NCI-H2196 (cell line): ENCODE results near the gene WFS1.

Source experiments
- DNase-seq: peaks from one replicate; lab custom pipeline; 2025; ENCODE audit not compliant: unreplicated experiment; lab: John Stamatoyannopoulos, UW

Gene WFS1

DNA sequence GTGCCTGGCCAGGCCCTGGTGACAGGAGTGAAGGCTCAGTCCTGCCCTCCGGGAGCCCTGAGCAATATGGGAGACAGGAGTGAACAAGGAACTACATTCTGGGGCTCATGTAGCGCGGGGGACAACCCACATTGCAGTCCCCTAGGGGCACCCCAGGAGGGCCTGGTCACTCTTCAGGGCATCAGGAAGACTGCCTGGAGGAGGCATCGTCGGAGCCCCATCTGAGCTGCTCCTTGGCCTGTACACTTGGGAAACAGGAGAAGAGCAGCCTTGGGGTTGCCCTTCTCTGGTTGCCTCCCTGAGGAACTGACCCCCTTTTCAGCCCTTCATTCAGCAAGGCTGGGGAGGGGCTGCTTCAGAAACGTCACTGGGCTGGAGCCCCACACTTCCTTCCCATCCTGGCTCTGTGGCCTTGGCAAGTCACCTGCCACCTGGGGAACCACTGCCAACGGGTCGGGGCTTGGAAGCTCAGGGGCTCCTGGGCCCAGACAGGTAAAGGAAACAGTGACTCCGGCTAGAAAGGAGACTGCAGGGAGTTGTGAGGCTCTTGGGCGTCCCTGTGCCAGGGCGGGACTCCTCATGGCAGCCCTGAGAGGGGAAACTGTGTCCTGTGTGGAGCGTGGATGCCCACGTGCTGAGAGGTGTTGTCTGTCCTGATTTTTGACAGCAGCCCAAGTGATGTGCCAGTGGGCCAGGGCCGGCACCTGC lies 10.1 kb downstream of the WFS1 start:
- DNase-seq = no peak

DNA sequence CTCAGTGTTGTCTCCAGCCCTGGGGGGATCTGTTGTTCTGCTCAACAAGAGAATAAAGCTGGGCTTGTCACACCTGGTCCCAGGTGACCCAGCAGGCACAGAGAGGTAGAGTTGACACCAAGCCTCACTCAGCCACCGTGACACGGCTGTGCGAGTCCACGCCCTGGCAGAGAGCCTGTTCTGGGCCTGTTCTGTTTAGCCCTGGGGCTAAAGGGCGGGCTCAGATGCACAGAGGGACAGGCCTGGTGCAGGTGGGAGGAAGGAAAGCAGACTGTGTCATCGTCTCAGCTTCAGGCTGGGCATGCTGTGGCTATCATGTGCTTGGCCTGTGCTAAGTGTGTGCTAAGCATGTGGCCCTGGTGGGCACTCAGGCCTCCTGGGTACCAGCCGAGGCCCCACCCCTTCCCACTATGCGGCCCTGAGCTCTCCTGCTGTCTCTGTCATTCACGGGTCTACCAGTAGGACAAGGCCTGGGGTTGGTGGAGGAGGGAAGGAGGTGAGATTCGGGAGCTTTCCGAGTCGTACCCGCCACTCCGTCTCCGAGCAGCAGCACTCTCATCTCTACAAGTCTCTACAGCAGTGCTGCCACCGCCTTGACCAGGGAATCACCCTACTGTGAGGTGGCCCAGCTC lies 10.8 kb downstream of the WFS1 start:
- no peak for DNase-seq

DNA sequence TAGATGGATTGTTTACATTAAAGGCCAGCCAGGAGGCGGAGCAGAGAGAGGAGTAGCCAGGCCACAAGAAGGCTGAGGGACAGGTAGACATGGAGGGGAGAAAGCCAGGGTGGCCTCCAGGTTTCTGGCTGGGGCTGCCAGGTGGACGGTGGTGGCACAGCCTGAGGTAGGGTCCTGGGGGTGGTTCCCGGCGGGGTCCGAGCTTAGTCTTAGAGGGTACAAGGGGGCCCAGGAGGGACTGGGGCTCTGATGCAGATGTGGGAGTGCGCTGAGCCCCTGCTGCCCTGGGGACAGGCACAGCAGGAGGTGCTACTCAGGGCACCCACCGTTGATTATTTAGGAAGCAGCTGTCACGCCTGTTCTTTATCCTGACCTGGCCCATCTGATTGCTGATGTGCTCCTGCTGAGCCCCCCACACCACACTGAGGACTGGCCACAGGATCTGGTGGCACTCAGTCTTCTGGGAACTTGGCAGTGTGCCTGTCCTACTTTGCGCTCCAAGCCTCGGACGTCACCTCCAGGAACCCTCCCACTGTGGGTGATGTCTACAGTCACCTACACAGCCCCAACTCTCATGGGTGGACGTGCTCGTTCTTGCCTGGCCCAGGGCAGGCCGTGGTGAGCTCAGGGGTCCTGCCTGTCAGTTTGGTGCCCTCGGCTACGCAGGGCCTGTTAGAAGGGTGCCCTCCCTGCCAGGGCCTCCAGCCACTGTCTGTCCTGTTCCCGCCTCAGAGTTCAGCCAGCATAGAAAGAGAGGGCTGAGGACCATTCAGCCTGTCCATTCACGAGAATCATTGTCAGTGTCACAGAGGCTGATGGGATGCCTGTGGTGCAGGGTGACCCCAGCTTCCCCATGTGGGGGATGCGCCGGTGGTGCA lies 12.0 kb downstream of the WFS1 start:
- no peak for DNase-seq

DNA sequence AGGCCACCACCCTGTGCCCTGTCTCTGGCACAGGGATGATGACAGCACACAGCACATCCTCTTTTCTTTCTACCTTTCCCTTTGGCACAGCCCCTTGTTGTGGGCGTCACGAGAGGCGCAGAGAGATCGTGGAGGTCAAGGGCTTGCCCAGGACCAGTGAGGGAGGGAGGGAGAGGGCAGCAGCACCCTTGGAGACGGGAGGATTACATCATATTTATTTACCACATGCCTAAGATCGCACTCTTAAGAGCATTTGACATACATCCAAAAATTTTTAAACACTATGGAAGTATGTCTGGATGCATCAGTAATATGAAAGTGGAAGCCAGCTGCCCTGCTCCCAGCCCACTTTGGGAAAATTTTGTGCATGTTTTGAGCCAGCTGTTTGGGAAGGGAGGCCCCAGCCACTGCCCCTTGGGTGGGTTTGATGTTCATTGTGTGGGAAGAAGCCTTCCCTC lies 12.7 kb downstream of the WFS1 start:
- no peak for DNase-seq

DNA sequence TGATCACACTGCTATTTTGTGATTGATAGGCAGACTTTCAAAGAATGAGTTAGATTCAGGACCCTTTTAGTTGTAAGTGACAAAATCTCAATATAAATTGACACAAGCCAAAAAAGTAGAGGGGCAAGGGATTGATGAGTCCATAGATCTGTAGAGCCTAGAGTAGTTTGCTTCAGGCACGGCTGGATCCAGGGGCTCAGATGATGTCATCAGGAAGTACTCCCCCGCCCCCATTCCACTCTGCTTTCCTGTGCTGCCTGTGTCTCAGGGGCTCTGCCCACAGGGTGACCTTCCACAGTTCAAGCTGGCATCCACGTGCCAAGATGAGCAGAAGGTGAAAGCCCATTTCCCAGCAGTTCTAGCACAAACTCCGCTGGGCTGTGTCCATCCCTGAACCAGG lies 13.6 kb downstream of the WFS1 start:
- DNase-seq = no peak

DNA sequence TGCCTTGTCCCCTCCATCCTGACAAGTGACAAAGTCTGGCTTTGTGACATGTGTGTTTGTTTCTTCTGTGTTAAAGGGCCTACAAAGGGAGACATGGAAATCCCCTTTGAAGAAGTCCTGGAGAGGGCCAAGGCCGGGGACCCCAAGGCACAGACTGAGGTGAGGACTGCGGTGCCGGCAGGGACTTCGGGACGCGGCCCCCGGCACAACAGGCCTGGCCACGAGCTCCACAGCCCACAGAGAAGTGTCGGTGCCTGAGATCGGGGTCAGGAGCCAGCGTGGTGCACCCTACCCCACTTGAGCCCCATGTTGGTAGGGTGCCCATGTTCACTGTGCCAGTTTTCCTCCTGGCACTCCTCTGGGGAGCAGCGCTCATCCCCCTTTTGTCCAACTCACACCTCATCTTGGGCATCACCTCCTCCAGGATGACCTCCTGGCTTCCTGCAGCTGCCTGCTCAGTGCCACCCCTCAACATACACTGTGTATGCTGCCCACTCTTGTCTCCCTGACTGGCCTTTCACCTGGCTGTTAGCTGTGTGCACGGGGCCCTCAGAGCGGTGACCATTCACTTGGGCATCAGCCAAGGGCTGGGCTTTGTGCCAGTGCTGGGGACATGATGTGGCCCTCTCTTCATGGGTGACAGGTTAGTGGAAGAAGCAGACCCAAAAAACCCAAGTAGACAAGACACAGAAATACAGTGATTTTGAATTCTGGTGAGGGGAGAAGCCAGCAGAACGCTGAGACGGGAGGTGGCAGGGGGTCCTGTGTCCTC lies 17.6 kb downstream of the WFS1 start:
- no peak for DNase-seq

DNA sequence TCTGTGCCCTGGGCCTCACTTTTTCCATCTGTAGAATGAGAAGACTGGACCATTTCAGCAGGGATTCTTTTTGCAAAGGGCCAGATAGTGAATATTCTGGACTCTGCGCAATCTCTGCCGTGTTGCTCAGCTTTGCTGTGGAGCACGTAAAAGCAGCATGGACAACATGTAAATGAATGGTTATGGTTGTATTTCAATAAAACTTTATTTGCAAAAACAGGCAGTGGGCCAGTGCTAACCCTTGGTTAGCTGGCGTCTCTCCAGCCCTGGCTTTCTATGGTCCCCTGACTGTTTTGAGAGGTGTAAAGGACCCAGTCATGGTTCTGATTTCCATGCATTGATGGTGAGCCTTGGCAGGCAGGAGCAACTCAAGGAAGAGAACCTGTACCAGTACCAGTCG lies 18.7 kb downstream of the WFS1 start:
- no peak for DNase-seq

DNA sequence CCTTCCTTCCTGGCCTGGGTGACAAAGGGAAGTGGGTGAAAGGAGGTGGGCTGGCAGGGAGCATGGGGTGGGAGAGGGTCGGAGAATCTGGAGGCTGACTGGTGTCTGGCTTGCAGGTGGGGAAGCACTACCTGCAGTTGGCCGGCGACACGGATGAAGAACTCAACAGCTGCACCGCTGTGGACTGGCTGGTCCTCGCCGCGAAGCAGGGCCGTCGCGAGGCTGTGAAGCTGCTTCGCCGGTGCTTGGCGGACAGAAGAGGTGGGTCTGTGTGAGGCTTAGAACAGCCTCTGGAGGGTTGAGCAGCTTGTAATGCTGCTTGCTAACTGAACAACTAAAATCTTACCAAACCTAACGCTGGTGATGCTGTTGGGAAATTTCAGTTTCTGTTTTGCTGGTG lies 19.2 kb downstream of the WFS1 start:
- DNase-seq = no peak

DNA sequence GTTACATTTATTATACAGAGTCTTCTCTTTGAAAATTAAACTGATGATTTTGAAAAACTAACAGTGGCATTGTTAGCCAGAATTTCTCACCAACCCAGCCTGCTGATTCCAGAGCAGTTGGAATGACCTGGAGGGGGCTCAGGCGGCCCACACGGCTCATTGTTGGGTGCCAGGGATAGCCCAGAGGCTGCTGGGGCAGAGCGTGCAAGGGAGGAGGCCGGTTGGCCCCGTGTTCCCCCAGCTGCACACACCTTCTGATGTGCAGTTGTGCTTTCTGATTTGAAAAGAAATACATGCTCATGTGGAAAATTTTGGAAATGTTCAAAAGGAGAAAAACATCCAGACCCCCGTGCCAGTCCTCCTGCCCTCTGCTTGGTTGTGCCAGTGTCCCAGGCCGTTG lies 20.6 kb downstream of the WFS1 start:
- DNase-seq = no peak

DNA sequence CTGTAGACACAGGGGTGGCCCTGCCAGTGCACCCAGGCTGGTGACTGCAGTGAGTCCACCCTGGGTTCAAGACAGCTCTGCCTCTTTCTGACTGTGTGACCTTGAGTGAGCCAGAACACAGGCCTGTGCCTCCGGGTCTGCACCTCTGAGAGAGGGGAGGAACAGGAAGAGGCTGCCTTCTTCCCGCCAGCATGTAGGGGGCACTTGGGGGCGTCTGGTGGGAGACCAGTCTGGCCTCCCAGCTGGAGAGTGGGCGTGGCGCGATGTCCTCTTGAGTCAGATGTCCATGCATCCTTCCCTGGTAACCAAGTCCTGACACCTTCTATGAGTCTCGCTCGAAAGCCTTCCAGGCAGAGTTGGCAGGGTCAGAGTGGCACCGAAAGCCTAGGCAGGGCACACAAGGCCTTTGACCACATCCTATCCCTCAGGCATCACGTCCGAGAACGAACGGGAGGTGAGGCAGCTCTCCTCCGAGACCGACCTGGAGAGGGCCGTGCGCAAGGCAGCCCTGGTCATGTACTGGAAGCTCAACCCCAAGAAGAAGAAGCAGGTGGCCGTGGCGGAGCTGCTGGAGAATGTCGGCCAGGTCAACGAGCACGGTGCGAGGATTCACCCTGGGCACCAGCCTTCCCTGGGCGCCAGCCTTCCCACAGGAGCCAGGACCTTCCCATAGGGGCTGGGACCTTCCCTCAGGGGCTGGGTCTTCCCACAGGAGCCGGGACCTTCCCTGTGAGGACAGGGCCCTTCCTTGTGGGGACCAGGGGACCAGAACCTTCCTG lies 21.3 kb downstream of the WFS1 start:
- no peak for DNase-seq

DNA sequence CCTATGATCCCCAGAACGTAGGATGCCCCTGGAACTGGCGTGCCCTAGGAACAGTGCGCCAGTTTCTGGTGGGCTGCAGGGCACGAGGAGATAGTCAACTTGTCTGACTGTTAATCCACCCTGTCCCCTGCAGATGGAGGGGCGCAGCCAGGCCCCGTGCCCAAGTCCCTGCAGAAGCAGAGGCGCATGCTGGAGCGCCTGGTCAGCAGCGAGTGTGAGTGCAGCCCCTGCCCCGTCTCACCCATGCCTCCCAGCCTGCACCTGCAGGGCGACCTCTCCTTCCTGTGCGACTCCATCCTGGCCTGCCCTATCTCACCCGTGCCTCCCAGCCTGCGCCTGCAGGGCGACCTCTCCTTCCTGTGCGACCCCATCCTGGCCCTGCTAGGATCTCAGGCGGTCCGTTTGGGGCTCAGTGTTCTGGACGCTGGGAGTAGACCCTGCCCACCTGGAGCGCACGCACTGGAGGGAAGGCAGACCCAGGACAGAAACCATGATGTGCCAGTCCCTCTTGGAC lies 22.2 kb downstream of the WFS1 start:
- DNase-seq = no peak

DNA sequence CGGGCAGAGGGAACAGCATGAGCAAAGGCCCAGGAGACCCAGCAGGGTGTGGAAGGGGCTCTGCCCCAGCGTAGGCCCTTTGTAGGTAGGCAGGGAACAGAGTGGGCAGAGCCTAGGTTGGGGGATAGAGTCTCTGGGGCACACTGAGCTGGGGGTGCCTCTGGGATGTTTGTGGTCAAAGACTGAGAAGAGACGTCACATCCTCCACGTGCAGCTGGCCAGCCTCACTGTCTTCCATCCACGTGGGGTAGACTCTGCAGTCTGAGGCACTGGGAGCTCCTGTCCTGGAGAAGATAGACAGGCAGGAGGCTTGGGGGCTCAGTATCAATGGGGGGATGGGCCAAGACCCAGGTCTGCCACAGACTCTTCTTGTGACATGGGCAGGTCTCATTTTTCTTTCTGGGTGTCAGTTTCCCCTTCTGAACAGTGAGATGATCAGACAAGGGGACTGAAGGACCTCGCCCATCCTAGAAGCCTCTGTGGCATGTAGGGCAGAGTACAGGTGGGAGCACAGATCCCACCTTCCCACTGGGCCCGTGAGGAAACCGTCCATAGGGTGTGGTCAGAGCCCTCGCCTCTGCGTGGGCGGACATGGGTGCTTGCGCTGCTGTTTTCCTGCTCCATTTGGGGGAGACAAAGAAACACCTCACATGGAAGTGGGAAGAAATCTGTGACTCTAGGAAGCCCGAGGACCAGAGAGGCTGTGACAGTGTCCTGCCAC lies 22.9 kb downstream of the WFS1 start:
- no peak for DNase-seq

DNA sequence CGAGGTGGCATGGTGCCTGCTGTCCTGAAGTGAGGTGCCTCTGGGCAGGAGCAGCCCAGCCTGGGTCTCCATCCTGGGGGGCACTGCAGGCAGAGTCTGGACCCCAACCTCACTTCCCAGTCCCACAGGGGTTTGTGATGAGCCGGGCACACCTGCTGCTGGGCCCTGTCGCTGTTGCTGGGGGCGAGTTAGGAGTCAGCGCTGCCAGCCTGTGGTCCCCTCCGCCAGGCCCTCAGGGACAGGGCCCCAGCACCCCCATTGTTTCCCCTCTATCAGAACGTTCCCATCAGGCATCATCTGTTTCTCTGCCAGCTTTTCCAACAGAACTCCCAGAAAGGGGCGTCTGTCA lies 23.4 kb downstream of the WFS1 start:
- no peak for DNase-seq

DNA sequence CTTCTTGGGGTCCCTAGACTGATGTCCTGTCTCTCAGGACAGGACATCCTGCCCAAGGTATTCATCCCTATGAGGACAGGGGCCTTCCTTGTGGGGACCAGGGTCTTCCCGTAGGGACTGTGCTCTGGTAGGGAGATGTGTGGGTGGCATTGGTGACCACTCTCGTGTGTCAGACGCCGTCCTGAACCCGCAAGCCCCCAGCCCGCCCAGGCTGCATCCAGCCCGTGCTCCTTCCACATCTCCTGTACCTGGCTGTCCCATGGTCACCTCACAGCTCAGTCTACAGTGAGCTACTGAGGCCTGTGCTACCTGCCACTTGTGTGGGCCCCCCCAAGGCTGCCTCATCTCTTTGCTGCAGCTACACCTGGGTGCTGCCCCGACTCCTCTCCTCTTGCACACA lies 24.0 kb downstream of the WFS1 start:
- DNase-seq = no peak

DNA sequence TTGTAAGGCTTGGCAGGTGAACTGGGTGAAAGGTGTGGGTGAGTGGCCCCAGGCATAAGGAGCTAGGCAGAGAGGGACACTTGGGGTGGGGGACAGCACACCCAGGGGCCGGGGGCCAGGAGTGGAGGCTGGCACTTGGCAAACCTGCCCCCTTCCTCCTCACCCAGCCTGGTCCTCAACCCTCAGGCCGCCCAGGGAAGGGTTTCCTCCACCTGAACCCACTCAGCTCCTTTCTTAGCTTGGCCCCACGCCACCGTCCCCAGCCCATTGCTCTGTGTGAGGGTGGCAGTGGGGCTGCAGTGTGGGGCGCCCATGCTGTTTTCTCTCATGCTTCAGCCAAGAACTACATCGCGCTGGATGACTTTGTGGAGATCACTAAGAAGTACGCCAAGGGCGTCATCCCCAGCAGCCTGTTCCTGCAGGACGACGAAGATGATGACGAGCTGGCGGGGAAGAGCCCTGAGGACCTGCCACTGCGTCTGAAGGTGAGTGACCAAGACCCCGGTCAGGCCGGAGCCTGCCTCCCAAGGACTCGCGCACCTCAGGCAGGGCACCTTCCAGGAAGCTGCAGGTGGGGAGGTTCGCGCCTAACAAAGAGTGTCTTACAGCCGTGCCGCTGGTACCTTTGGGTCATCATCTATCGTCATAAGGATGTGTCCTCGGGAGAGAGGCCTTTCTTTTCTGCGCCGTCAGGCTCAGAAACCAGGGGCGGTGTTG lies 25.2 kb downstream of the WFS1 start:
- DNase-seq = no peak

DNA sequence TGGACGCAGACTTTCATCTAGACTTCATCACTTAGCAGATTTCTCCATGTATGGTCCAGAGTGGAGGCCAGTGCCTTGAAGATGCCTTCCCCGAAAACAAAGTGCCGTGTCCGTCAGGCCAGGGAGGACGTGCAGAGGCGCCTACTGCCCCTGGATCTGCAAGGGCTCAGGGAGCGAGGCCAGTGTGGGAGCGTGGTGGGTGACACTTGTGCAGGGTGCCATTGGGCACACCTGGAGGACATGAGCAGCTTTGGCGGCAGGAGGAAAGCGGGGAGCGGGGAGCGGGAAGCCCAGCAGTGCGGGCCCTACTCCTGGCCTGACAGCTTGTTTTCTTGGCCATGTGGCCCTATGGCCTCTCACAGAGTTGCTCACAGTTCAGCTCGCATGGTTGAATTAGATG lies 25.8 kb downstream of the WFS1 start:
- DNase-seq = no peak

DNA sequence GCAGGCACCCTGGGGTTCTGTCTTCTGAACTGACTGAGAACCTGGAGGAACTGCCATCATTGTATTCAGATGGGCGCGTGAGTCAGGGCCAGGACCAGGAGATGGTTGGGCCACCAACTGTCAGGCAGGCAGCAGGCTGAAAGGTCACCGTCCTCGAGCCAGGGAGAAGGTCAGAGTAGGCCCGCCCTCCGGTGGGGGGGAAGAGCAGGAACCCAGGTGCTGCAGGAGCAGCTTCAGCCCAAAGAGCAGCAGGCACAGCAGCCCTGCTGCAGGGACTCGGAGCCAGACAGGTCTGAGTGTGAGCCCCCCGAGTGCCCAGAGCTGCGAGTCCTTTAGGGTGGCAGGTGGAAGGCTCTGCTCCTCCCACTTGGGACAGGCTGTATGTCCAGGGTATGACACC lies 26.4 kb downstream of the WFS1 start:
- DNase-seq = no peak

DNA sequence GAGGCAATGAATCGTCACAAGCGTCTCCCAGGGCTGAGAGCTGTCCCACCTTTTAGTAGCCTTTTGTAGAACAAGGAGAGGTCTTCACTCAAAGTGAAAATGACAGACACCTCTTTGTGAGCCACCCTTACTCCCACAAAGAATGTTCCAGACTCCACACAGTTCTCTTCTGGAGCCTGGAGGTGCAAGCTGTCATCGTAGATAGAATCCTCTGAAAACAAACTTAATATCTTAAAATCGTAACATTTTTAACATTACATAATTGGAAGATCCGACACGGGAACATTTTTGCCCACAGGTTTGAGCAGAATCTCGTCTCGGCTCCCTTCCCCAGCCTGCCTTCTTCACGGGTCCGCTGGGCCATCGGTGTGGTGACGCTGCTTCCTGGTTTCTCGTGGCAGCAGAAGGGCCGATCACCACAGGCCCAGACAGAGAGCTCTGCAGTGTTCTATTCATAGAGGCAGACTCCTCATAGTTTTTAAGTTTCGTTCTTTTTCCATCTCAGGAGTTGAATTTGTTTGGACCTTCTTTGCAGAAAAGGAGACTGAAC lies 27.7 kb downstream of the WFS1 start:
- DNase-seq = no peak

DNA sequence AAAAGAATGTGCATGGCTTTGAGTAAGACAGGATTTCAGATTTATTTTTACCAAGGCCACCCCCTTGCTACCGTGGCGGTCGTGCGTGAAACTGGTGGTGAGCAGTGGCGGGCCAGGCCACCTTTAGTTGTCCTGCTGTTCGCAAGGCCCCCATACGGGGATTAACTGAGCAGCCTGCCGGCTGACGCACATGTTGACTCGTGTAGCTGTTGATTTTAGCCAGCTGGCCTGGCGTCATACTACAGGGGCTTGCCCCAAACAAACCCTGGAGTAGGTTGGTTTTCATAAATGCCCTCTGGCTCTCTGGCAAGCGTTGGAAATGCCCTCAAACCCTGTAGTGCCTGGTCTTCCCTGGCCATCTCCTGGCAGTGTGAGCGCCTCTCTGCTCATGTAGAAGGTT lies 28.4 kb downstream of the WFS1 start:
- no peak for DNase-seq
